ENCODE measurements around the gene TUBA1A.
A peak's percentile ranks its signal among the peaks of the same experiment; 100 is the strongest.

Gene TUBA1A

DNA sequence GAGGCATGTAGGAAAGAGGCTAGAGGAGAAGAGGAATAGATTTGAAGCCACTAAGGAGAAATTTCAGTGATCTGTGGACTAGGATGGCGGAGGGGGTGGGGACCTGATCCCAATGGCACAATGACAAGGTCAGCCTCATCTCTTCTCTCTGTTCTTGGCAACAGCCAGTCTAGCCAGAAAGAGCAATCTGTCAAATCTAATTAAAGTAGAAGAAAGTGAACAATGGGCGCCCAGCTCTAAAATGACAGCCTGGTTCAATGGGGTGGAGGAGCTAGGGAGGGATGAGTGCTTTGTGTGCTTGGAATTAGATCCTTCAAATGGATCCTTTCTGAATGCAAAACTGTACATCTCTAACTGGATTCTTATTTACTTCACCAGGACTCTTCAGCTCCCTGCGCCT is 38.8 kb upstream of the TUBA1A start (continued):
- TF ChIP-seq, protein P1, sequence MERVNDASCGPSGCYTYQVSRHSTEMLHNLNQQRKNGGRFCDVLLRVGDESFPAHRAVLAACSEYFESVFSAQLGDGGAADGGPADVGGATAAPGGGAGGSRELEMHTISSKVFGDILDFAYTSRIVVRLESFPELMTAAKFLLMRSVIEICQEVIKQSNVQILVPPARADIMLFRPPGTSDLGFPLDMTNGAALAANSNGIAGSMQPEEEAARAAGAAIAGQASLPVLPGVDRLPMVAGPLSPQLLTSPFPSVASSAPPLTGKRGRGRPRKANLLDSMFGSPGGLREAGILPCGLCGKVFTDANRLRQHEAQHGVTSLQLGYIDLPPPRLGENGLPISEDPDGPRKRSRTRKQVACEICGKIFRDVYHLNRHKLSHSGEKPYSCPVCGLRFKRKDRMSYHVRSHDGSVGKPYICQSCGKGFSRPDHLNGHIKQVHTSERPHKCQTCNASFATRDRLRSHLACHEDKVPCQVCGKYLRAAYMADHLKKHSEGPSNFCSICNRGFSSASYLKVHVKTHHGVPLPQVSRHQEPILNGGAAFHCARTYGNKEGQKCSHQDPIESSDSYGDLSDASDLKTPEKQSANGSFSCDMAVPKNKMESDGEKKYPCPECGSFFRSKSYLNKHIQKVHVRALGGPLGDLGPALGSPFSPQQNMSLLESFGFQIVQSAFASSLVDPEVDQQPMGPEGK (CRISPR knock-in tag; IDR thresholded peaks at IDR 0.05; ENCODE audit: borderline replicate concordance) = no peak

DNA sequence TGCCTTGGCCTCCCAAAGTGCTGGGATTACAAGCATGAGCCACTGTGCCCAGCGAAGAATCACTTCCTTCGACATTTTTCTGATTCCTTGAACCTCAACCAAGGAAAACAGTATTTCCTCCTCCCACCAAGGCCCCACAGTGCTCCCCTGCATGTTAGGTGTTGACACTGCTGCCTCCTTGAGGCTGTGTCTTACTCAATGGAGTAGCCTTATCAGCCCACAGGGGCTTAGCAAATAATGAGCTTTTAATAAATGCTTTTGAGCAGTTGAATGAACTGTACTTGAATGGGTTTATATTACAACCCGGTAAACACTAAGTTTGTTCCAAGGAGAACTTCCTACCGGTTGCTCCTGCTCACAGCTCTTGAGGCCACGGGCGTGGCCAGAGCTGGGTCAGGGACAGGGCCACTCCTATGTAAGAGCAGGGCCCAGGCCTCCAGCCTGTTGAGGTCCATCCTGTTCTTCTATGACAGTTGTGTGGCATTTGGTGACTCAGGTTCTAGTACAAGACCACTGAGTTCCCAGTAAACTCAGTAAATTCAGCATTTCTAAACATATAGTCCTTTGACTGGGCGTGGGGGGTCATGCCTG is 36.8 kb upstream of the TUBA1A start:
- ATAC-seq = peak; percentile 48
- TF ChIP-seq ESRRG (CRISPR knock-in tag; IDR thresholded peaks at IDR 0.05) (no peak), ZNF70 (CRISPR knock-in tag; IDR thresholded peaks at IDR 0.05) (no peak), ARNTL (CRISPR knock-in tag; IDR thresholded peaks at IDR 0.05; ENCODE audit: borderline replicate concordance, low read depth) (no peak), PPARA (CRISPR knock-in tag; IDR thresholded peaks at IDR 0.05; ENCODE audit: borderline replicate concordance) (no peak), TOX (CRISPR knock-in tag; IDR thresholded peaks at IDR 0.05; ENCODE audit: borderline replicate concordance) (no peak), RARB (CRISPR knock-in tag; IDR thresholded peaks at IDR 0.05) (no peak), ZFP30 (CRISPR knock-in tag; IDR thresholded peaks at IDR 0.05) (no peak), ZNF565 (CRISPR knock-in tag; conservative IDR thresholded peaks at IDR 0.05; ENCODE audit: low read depth) (no peak), ZNF8 (CRISPR knock-in tag; IDR thresholded peaks at IDR 0.05) (no peak), ISL1 (CRISPR knock-in tag; IDR thresholded peaks at IDR 0.05) (no peak), BACH2 (CRISPR knock-in tag; IDR thresholded peaks at IDR 0.05; ENCODE audit: borderline replicate concordance) (no peak), SNAI2 (CRISPR knock-in tag; IDR thresholded peaks at IDR 0.05) (no peak), CSDC2 (CRISPR knock-in tag; IDR thresholded peaks at IDR 0.05) (no peak), OSR1 (CRISPR knock-in tag; IDR thresholded peaks at IDR 0.05) (no peak), ZC3H10 (CRISPR knock-in tag; IDR thresholded peaks at IDR 0.05) (no peak), ZFP3 (CRISPR knock-in tag; IDR thresholded peaks at IDR 0.05) (no peak)
- TF ChIP-seq, protein P2, sequence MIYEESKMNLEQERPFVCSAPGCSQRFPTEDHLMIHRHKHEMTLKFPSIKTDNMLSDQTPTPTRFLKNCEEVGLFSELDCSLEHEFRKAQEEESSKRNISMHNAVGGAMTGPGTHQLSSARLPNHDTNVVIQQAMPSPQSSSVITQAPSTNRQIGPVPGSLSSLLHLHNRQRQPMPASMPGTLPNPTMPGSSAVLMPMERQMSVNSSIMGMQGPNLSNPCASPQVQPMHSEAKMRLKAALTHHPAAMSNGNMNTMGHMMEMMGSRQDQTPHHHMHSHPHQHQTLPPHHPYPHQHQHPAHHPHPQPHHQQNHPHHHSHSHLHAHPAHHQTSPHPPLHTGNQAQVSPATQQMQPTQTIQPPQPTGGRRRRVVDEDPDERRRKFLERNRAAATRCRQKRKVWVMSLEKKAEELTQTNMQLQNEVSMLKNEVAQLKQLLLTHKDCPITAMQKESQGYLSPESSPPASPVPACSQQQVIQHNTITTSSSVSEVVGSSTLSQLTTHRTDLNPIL (CRISPR knock-in tag; IDR thresholded peaks at IDR 0.05; ENCODE audit: low read depth) = no peak
- TF ChIP-seq, protein P3, sequence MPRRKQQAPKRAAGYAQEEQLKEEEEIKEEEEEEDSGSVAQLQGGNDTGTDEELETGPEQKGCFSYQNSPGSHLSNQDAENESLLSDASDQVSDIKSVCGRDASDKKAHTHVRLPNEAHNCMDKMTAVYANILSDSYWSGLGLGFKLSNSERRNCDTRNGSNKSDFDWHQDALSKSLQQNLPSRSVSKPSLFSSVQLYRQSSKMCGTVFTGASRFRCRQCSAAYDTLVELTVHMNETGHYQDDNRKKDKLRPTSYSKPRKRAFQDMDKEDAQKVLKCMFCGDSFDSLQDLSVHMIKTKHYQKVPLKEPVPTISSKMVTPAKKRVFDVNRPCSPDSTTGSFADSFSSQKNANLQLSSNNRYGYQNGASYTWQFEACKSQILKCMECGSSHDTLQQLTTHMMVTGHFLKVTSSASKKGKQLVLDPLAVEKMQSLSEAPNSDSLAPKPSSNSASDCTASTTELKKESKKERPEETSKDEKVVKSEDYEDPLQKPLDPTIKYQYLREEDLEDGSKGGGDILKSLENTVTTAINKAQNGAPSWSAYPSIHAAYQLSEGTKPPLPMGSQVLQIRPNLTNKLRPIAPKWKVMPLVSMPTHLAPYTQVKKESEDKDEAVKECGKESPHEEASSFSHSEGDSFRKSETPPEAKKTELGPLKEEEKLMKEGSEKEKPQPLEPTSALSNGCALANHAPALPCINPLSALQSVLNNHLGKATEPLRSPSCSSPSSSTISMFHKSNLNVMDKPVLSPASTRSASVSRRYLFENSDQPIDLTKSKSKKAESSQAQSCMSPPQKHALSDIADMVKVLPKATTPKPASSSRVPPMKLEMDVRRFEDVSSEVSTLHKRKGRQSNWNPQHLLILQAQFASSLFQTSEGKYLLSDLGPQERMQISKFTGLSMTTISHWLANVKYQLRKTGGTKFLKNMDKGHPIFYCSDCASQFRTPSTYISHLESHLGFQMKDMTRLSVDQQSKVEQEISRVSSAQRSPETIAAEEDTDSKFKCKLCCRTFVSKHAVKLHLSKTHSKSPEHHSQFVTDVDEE (CRISPR knock-in tag; IDR thresholded peaks at IDR 0.05) = no peak
- TF ChIP-seq, protein P4, sequence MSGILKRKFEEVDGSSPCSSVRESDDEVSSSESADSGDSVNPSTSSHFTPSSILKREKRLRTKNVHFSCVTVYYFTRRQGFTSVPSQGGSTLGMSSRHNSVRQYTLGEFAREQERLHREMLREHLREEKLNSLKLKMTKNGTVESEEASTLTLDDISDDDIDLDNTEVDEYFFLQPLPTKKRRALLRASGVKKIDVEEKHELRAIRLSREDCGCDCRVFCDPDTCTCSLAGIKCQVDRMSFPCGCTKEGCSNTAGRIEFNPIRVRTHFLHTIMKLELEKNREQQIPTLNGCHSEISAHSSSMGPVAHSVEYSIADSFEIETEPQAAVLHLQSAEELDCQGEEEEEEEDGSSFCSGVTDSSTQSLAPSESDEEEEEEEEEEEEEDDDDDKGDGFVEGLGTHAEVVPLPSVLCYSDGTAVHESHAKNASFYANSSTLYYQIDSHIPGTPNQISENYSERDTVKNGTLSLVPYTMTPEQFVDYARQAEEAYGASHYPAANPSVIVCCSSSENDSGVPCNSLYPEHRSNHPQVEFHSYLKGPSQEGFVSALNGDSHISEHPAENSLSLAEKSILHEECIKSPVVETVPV (CRISPR knock-in tag; IDR thresholded peaks at IDR 0.05) = no peak
- TF ChIP-seq, protein P1 (CRISPR knock-in tag; IDR thresholded peaks at IDR 0.05; ENCODE audit: borderline replicate concordance) = no peak

DNA sequence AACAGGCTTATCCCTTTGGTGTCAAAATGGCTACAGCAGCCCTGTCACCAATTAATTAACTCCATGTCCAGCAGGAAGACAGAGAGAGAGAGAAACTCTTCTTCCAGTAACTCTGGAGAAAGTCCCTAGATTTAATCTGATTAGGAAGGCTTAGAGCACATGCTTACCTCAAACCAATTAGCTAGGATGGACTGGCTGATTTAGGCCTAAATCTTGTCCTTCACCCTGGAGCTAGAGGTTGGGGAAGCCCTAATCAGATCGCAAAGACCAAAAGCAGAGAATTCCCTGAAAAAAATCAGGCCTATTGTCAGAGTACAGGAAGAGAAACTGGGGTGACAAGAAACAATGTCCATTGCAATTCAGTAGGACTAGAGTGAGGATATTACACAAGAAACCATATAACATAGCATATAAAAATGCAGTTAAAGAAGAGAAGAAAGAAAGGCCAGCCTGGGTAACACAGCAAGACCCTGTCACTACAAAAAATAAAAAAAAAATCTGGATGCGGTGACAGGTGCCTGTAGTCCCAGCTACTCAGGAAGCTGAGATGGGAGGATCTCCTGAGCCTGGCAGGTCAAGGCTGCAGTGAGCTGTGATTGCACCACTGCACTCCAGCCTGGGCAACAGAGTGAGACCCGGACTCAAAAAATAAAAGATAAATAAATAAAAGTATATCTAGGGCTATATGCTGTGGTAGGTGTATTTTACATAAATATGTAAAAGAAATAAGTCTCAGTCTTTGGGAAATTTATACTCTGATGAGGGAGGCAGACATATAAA is 34.9 kb upstream of the TUBA1A start:
- TF ChIP-seq TCF4 (CRISPR knock-in tag; IDR thresholded peaks at IDR 0.05; ENCODE audit: borderline replicate concordance) (peak; percentile 48), ZNF565 (CRISPR knock-in tag; conservative IDR thresholded peaks at IDR 0.05; ENCODE audit: low read depth) (no peak), ZNF70 (CRISPR knock-in tag; IDR thresholded peaks at IDR 0.05) (no peak)
- TF ChIP-seq, protein P5, sequence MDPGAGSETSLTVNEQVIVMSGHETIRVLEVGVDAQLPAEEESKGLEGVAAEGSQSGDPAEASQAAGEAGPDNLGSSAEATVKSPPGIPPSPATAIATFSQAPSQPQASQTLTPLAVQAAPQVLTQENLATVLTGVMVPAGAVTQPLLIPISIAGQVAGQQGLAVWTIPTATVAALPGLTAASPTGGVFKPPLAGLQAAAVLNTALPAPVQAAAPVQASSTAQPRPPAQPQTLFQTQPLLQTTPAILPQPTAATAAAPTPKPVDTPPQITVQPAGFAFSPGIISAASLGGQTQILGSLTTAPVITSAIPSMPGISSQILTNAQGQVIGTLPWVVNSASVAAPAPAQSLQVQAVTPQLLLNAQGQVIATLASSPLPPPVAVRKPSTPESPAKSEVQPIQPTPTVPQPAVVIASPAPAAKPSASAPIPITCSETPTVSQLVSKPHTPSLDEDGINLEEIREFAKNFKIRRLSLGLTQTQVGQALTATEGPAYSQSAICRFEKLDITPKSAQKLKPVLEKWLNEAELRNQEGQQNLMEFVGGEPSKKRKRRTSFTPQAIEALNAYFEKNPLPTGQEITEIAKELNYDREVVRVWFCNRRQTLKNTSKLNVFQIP (CRISPR knock-in tag; IDR thresholded peaks at IDR 0.05; ENCODE audit: borderline replicate concordance, low read depth) = no peak
- ATAC-seq = no peak; the same call in 2 of the 3 replicates

Measured in SK-N-SH treated with all-trans-retinoic acid at 6 μM for 48 hours (cell line).